DMS79 treated with DMSO at 0.1 percent for 48 hours (cell line): ENCODE results near the gene SATB1.

Source experiments
- DNase-seq: peaks from one replicate; lab custom pipeline; 2025; lab: John Stamatoyannopoulos, UW

Gene SATB1

GRCh38 chr3:18431266-18431665, 6.1 kb upstream of the SATB1 start:
- no peak for DNase-seq

GRCh38 chr3:18428991-18429745, 4.0 kb upstream of the SATB1 start:
- DNase-seq = no peak

- no peak for DNase-seq
These were observed 2.9 kb upstream of the SATB1 start for GRCh38 chr3:18428036-18428435.

GRCh38 chr3:18426597-18427193, 1.6 kb upstream of the SATB1 start:
- DNase-seq = no peak

- no peak for DNase-seq
These were observed 610 bp upstream of the SATB1 start for GRCh38 chr3:18425641-18426257.

- no peak for DNase-seq
These were observed 868 bp downstream of the SATB1 start for GRCh38 chr3:18424213-18424728.

- DNase-seq = no peak
These were observed 1.5 kb downstream of the SATB1 start for GRCh38 chr3:18423401-18424212.

- DNase-seq = no peak
These were observed 2.2 kb downstream of the SATB1 start for GRCh38 chr3:18422972-18423371.

GRCh38 chr3:18420555-18420954, 4.6 kb downstream of the SATB1 start:
- no peak for DNase-seq

GRCh38 chr3:18419232-18419631, 5.9 kb downstream of the SATB1 start:
- DNase-seq = no peak

GRCh38 chr3:18417904-18418572, 7.1 kb downstream of the SATB1 start:
- DNase-seq = no peak

- no peak for DNase-seq
These were observed 8.8 kb downstream of the SATB1 start for GRCh38 chr3:18416332-18416731.

GRCh38 chr3:18415839-18416238, 9.3 kb downstream of the SATB1 start:
- DNase-seq = no peak

- DNase-seq = no peak
These were observed 10.0 kb downstream of the SATB1 start for GRCh38 chr3:18415167-18415566.

- no peak for DNase-seq
These were observed 12.5 kb downstream of the SATB1 start for GRCh38 chr3:18412684-18413083.

GRCh38 chr3:18411541-18411940, 13.6 kb downstream of the SATB1 start:
- DNase-seq = no peak

GRCh38 chr3:18410205-18410604, 14.9 kb downstream of the SATB1 start:
- no peak for DNase-seq

GRCh38 chr3:18409266-18409665, 15.9 kb downstream of the SATB1 start:
- no peak for DNase-seq

GRCh38 chr3:18405141-18405540, 20.0 kb downstream of the SATB1 start:
- DNase-seq = no peak

GRCh38 chr3:18403061-18403460, 22.1 kb downstream of the SATB1 start:
- no peak for DNase-seq

- no peak for DNase-seq
These were observed 22.8 kb downstream of the SATB1 start for GRCh38 chr3:18402239-18402799.
